ENCODE measurements around the gene MRPL52. TPM values are rescaled to one million over a fixed set of nuclear protein-coding genes. Genes with fewer than 3 reads are reported as not detected.
A peak's percentile ranks its signal among the peaks of the same experiment; 100 is the strongest.

The MRPL52 gene
- polyA plus RNA-seq, 2 of the 4 experiments (the other 2 are of a cell fraction): 116 to 172 TPM

GRCh38 chr14:22811722-22812121 is 18.0 kb upstream of the MRPL52 start (continued):
- TF ChIP-seq, protein P1, sequence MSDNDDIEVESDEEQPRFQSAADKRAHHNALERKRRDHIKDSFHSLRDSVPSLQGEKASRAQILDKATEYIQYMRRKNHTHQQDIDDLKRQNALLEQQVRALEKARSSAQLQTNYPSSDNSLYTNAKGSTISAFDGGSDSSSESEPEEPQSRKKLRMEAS (IDR thresholded peaks at IDR 0.05): no peak
- no peak for TF ChIP-seq ZSCAN20 (CRISPR knock-in tag; IDR thresholded peaks at IDR 0.05)

- 83% methylated on average over 4 of the region's 4 CpGs for WGBS (ENCODE audit: missing lambda C conversion rate)
- Histone ChIP-seq H3K27ac (peak overlapping the region in 1 of 2 experiments; percentile 17; a peak in 1 of 6 replicates), H3K9me3 (no peaks in the 10 kb centered on the region), H3K4me2 (peak overlapping the region; percentile 28; the same call in 2 of the 3 replicates), H3K4me3 (no peak overlapping the region), H3K4me1 (peaks cover 36% of the 10 kb centered on the region)
- ChIA-PET POLR2A (no interaction called here), CTCF (interaction anchor here (0.7 to 2.6 kb wide), 9 partner anchors 10 to 256 kb away, joined by 3 to 13 read pairs (median 4); no protein-coding TSS in a partner anchor)
- no peak for DNase-seq (ENCODE audit: low read depth in 1 of 2, low spot score in 1 of 2)
- TF ChIP-seq HOXB13 (CRISPR knock-in tag; IDR thresholded peaks at IDR 0.05; ENCODE audit: low read depth) (no peak), HDAC2 (IDR thresholded peaks at IDR 0.05) (no peak), BHLHE40 (IDR thresholded peaks at IDR 0.05; ENCODE audit: low read depth, low read length) (no peak)
- TF ChIP-seq, protein P2, sequence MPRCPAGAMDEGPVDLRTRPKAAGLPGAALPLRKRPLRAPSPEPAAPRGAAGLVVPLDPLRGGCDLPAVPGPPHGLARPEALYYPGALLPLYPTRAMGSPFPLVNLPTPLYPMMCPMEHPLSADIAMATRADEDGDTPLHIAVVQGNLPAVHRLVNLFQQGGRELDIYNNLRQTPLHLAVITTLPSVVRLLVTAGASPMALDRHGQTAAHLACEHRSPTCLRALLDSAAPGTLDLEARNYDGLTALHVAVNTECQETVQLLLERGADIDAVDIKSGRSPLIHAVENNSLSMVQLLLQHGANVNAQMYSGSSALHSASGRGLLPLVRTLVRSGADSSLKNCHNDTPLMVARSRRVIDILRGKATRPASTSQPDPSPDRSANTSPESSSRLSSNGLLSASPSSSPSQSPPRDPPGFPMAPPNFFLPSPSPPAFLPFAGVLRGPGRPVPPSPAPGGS (IDR thresholded peaks at IDR 0.05): no peak
- ATAC-seq: peak; percentile 47 to 64; a peak in 4 of 6 replicates
- no peak for FAIRE-seq
These were observed 16.9 kb upstream of the MRPL52 start for GRCh38 chr14:22812744-22813143.

- TF ChIP-seq EHMT2 (IDR thresholded peaks at IDR 0.05; ENCODE audit: low read depth) (no peak), JUN (IDR thresholded peaks at IDR 0.05) (no peak), HOXA7 (CRISPR knock-in tag; IDR thresholded peaks at IDR 0.05) (no peak), RNF2 (IDR thresholded peaks at IDR 0.05; ENCODE audit: borderline replicate concordance, low read depth) (no peak), TP53 (CRISPR knock-in tag; IDR thresholded peaks at IDR 0.05) (no peak), NR3C1 (IDR thresholded peaks at IDR 0.05) (no peak), POLR2AphosphoS2 (conservative IDR thresholded peaks at IDR 0.05; ENCODE audit: low read length) (no peak), ESRRA (IDR thresholded peaks at IDR 0.05; ENCODE audit: borderline replicate concordance, low read length) (no peak), E2F6 (IDR thresholded peaks at IDR 0.05; ENCODE audit: borderline replicate concordance, low read depth) (no peak), FOXS1 (CRISPR knock-in tag; IDR thresholded peaks at IDR 0.05) (no peak), ZNF302 (CRISPR knock-in tag; IDR thresholded peaks at IDR 0.05) (no peak), JUNB (IDR thresholded peaks at IDR 0.05) (no peak), KDM5A (IDR thresholded peaks at IDR 0.05) (no peak), ZC3H11A (IDR thresholded peaks at IDR 0.05) (no peak), MAFK (IDR thresholded peaks at IDR 0.05; ENCODE audit: partially characterized antibody) (no peak), CHD2 (IDR thresholded peaks at IDR 0.05; ENCODE audit: low read length, partially characterized antibody) (no peak)
- TF ChIP-seq, protein P3, sequence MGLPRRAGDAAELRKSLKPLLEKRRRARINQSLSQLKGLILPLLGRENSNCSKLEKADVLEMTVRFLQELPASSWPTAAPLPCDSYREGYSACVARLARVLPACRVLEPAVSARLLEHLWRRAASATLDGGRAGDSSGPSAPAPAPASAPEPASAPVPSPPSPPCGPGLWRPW (IDR thresholded peaks at IDR 0.05): no peak
- TF ChIP-seq, protein P4, sequence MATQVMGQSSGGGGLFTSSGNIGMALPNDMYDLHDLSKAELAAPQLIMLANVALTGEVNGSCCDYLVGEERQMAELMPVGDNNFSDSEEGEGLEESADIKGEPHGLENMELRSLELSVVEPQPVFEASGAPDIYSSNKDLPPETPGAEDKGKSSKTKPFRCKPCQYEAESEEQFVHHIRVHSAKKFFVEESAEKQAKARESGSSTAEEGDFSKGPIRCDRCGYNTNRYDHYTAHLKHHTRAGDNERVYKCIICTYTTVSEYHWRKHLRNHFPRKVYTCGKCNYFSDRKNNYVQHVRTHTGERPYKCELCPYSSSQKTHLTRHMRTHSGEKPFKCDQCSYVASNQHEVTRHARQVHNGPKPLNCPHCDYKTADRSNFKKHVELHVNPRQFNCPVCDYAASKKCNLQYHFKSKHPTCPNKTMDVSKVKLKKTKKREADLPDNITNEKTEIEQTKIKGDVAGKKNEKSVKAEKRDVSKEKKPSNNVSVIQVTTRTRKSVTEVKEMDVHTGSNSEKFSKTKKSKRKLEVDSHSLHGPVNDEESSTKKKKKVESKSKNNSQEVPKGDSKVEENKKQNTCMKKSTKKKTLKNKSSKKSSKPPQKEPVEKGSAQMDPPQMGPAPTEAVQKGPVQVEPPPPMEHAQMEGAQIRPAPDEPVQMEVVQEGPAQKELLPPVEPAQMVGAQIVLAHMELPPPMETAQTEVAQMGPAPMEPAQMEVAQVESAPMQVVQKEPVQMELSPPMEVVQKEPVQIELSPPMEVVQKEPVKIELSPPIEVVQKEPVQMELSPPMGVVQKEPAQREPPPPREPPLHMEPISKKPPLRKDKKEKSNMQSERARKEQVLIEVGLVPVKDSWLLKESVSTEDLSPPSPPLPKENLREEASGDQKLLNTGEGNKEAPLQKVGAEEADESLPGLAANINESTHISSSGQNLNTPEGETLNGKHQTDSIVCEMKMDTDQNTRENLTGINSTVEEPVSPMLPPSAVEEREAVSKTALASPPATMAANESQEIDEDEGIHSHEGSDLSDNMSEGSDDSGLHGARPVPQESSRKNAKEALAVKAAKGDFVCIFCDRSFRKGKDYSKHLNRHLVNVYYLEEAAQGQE (IDR thresholded peaks at IDR 0.05): no peak
- DNase-seq (ENCODE audit: low read depth in 1 of 2, low spot score in 1 of 2) (no peak), ATAC-seq (no peak), FAIRE-seq (no peak)
- H3K4me1 ChIP-seq: peaks cover 36% of the 10 kb centered on the region
- H3K4me3 ChIP-seq: no peak overlapping the region
- H3K4me2 ChIP-seq: peak overlapping the region; percentile 28; the same call in 2 of the 3 replicates
- WGBS (ENCODE audit: missing lambda C conversion rate): 77% methylated on average over 9 of the region's 9 CpGs
- ChIA-PET POLR2A (no interaction called here), CTCF (interaction anchor here (0.7 to 2.6 kb wide), 8 partner anchors 10 to 256 kb away, joined by 3 to 17 read pairs (median 4); no protein-coding TSS in a partner anchor)
- peak overlapping the region in 1 of 2 experiments; percentile 17; a peak in 1 of 6 replicates for H3K27ac ChIP-seq
- no peaks in the 10 kb centered on the region for H3K9me3 ChIP-seq
These were observed 16.5 kb upstream of the MRPL52 start for GRCh38 chr14:22813145-22813544.

Data from A549 (cell line).